Brain microvascular endothelial cell (primary cell): Measurements from ENCODE around the gene NXN.
"Not testable (repeated sequence)": the region's sequence is repeated elsewhere in the genome, so short reads cannot be mapped to it uniquely, and the experiment has no call there.

ENCODE experiments used
- DNase-seq: peaks from one replicate; pipeline ENCODE4 v3.0.0-alpha.2; 2020
- H3K27ac ChIP-seq: fragments of 250-450 bp; sonication (Bioruptor Pico); 2 replicates; pipeline ENCODE4 v1.5.1; 2020; ENCODE audit warnings: mild to moderate bottlenecking, moderate library complexity
- H3K27me3 ChIP-seq: fragments of 250-450 bp; sonication (Bioruptor Pico); replicated peaks from 2 replicates; pipeline ENCODE4 v1.5.1; 2020; ENCODE audit warnings: mild to moderate bottlenecking
- H3K36me3 ChIP-seq: fragments of 250-450 bp; sonication (Bioruptor Pico); replicated peaks from 2 replicates; pipeline ENCODE4 v1.5.1; 2020; ENCODE audit warnings: mild to moderate bottlenecking
- H3K4me3 ChIP-seq: 2 replicates; pipeline ENCODE4 v1.5.1; 2011; ENCODE audit warnings: low read depth, mild to moderate bottlenecking, control low read depth, low read length, moderate library complexity
- in situ Hi-C: cut with HindIII; loops from 2 replicates; pipeline ENCODE4 v1.10.0; 2017; ENCODE audit warnings: low sequenced_read_pairs, low pct_ligation_motif_present
- TF ChIP-seq, protein P1 (sequence below): IDR thresholded peaks from 2 replicates; pipeline ENCODE4 v1.5.1; 2011; ENCODE audit warnings: low read depth, mild to moderate bottlenecking, moderate library complexity, low read length, control low read depth, inconsistent platforms; ENCODE audit errors: missing control alignments

NXN gene

DNA sequence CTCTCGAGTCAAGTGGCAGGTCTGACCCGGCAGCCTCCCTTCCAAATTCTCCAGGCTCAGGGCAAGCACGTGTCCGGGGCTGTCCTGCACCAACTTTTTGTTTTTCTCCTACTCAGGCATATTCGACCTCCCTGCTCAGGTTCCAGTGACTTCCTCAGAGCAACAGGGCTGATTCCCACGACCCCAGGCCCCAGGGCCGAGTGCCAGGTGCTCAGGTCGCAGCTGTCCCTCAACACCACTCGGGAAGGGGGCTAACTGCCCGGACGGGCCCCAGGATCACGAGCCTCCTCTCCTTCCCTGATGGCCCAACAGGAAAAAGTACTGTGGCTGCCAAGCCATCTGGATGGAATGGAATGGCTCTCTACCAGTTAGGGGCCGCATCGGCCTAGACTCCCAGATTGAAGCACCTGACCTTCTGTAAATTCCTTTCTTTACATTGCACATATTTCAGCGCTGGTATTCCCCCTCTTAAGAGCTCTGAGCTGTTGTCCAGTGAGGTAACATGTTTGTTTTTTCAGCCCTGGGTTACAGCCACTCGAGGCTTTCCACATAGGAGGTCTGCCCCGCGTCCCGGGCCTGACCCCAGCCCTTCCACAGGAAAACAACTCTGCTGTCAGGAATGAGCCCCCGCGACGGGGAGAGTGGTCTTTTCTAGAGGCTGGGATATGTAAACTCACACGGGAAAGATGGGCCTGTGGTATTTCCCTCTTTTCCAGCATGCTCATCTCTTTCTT lies 25.0 kb downstream of the NXN start:
- peaks cover 4% of the 10 kb centered on the region for H3K27me3 ChIP-seq
- H3K27ac ChIP-seq, result peak overlapping the region; percentile 49
- H3K4me3 ChIP-seq, result no peak overlapping the region
- TF ChIP-seq, protein P1, sequence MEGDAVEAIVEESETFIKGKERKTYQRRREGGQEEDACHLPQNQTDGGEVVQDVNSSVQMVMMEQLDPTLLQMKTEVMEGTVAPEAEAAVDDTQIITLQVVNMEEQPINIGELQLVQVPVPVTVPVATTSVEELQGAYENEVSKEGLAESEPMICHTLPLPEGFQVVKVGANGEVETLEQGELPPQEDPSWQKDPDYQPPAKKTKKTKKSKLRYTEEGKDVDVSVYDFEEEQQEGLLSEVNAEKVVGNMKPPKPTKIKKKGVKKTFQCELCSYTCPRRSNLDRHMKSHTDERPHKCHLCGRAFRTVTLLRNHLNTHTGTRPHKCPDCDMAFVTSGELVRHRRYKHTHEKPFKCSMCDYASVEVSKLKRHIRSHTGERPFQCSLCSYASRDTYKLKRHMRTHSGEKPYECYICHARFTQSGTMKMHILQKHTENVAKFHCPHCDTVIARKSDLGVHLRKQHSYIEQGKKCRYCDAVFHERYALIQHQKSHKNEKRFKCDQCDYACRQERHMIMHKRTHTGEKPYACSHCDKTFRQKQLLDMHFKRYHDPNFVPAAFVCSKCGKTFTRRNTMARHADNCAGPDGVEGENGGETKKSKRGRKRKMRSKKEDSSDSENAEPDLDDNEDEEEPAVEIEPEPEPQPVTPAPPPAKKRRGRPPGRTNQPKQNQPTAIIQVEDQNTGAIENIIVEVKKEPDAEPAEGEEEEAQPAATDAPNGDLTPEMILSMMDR, result no peak
- peak; percentile 76 for DNase-seq
- no peaks in the 10 kb centered on the region for H3K36me3 ChIP-seq
- in situ Hi-C loops, result no loop called here

DNA sequence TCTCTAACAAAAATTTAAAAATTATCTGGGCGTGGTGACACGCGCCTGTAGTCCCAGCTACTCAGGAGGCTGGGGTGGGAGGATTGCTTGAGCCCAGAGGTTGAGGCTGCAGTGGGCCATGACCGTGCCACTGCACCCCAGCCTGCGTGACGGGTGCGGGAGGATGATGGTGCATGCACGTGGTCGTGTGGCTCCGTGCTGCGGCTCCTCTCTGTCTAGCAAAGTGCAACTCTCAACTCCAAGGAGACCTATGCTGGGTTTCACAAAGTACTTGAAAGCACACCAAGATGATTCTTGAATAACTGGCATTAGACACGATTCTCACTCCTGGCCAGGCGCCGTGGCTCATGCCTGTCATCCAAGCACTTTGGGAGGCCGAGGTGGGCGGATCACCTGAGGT lies 25.8 kb downstream of the NXN start:
- Histone ChIP-seq H3K36me3 (no peaks in the 10 kb centered on the region), H3K27ac (no peak overlapping the region), H3K27me3 (peaks cover 4% of the 10 kb centered on the region), H3K4me3 (no peak overlapping the region)
- TF ChIP-seq, protein P1, result no peak
- DNase-seq, result no peak
- in situ Hi-C loops, result no loop called here

- H3K36me3 ChIP-seq, H3K27ac ChIP-seq, H3K27me3 ChIP-seq, H3K4me3 ChIP-seq, DNase-seq, in situ Hi-C loops: not testable (repeated sequence)
Observed at GRCh38 chr17:952592-952991, 27.0 kb downstream of the NXN start.

DNA sequence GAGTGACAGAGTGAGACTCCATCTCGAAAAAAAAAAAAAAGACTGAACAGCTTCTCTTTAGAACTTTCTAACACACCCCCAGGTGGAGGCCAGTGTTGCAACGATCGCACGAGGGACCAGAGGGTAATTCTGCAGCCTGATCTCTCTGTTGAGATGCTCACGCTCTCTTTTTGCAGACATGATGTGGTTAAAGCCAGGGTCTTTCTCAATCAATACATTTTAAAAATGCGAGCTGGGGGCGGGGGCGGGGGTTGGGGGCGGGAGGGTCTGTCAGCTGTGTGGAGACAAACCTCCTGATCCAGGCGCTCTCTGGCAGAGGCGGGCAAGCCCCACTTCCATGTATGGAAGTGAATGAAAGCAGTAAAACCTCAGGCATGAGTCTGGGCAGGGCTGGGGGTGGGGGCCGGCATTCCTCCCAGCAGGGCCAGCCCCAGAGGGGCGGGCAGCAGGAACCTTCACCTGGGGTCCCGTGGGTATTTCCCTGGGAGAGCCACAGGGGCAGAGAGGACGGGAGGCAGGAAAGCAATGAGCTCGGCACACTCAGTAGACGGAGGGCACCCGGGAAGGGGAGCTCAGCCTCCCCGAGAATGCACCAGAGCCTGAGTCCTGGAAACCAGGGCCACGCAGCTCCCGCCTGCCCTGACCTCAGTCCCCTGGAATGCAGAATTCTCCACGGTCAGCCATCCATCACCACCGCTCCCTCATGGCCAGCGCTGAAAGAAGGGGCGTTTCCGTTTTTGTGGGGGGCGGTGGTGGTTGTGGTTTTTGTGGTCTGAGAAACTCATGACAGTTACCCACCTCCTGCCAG lies 28.0 kb downstream of the NXN start:
- Histone ChIP-seq H3K36me3 (no peaks in the 10 kb centered on the region), H3K27me3 (peaks cover 4% of the 10 kb centered on the region), H3K4me3 (peak overlapping the region; percentile 24), H3K27ac (peak overlapping the region; percentile 63)
- TF ChIP-seq, protein P1, result peak; percentile 7
- peak; percentile 83 for DNase-seq
- in situ Hi-C loops, result no loop called here

DNA sequence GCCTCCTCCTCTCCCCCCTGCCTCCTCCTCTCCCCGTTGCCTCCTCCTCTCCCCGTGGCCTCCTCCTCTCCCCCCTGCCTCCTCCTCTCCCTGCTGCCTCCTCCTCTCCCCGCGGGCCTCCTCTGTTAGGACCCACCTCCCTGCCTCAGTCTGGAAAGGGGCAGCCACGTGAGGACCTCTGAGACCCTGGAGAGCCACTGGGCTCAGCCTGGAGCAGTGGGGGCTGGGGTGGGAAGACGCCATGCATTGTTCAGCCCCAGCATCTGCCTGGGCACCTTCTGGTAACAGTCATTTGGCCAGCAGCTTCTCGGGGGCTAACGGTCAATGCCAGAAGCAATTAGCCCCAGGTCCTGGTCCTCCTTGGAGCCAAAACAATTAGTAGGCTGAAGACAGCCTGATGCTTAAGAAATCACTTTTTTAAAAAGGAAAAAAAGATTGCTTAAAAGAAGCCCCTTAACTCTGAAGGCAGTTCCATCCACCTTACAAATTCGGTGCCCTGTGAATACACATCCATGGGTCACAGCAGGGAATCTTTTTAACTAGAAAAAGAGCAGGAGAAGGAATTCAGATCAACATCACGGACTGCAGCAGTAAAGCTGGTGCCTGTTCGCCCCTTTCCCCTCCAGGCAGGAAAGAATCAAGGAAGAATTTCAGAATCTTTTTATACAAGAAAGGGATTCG lies 29.8 kb downstream of the NXN start:
- TF ChIP-seq, protein P1, result no peak
- Histone ChIP-seq H3K4me3 (no peak overlapping the region), H3K27me3 (peaks cover 4% of the 10 kb centered on the region), H3K36me3 (no peaks in the 10 kb centered on the region), H3K27ac (no peak overlapping the region)
- DNase-seq, result no peak
- in situ Hi-C loops, result no loop called here

DNA sequence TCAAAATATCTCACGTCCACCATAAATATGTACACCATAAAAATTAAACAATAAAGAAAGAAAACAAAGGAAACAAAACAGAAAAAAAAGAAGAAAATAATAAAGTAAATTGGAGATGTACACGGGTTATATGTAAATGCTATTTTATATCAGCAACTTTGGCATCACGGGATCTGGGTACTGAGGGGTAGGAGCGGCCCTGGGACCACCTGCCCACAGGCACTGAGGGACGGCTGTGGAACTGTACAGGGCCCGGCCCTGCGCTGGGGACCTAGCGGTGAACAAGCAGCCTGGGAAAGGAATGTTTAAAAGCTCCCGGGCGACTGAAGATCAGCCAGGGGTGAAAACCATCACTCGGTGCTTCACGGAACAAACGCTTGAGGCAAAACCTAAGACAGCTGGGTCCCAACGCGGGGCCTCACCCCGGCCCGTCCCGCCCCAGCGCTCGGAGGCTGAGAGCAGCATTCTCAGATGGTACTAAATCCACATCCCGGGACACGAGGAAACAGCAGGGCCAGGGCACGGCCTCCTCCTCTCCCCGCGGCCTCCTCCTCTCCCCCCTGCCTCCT lies 31.2 kb downstream of the NXN start:
- Histone ChIP-seq H3K36me3 (no peaks in the 10 kb centered on the region), H3K27me3 (peaks cover 4% of the 10 kb centered on the region), H3K27ac (no peak overlapping the region), H3K4me3 (no peak overlapping the region)
- DNase-seq, result no peak
- TF ChIP-seq, protein P1, result no peak
- in situ Hi-C loops, result no loop called here
